SU-DHL-6 (cell line): ENCODE measurements around the gene ARNT2.

Source experiments
- H2AFZ ChIP-seq: fragments of 200-600 bp; sonication (generic); 2 replicates; pipeline ENCODE4 v1.6.1; 2014; ENCODE audit warnings: low read depth, mild to moderate bottlenecking, moderate library complexity, mixed read lengths, antibody characterized with exemption, low read length; ENCODE audit not compliant: severe bottlenecking
- H3F3A ChIP-seq: fragments of 200-600 bp; shearing (Covaris generic); 2 replicates; pipeline ENCODE4 v1.6.0; 2016; ENCODE audit warnings: antibody characterized with exemption, mild to moderate bottlenecking; ENCODE audit not compliant: insufficient read depth
- H3K27ac ChIP-seq: fragments of 200-600 bp; sonication (generic); 2 replicates; pipeline ENCODE4 v1.5.1; 2016; ENCODE audit warnings: low read depth, mild to moderate bottlenecking, low read length, moderate library complexity, mixed read lengths
- H3K27me3 ChIP-seq: fragments of 200-600 bp; sonication (generic), shearing (Covaris generic); 2 replicates; pipeline ENCODE4 v1.6.0; 2014; ENCODE audit warnings: mild to moderate bottlenecking, low read length
- H3K36me3 ChIP-seq: fragments of 200-600 bp; sonication (generic); 2 replicates; pipeline ENCODE4 v1.6.1; 2014; ENCODE audit warnings: mild to moderate bottlenecking, low read length, mixed read lengths
- H3K4me2 ChIP-seq: fragments of 300-600, 200-600 bp; shearing (Covaris generic), sonication (generic); 2 replicates; pipeline ENCODE4 v1.6.0; 2014; ENCODE audit warnings: low read length, low read depth, mild to moderate bottlenecking; ENCODE audit not compliant: poor library complexity, severe bottlenecking
- H3K4me3 ChIP-seq: fragments of 200-600 bp; sonication (generic); 2 replicates; pipeline ENCODE4 v1.5.1; 2014; ENCODE audit warnings: antibody characterized with exemption, low read length, mild to moderate bottlenecking, mixed read lengths; ENCODE audit not compliant: insufficient read depth, poor library complexity, severe bottlenecking
- H3K79me2 ChIP-seq: fragments of 200-600 bp; sonication (generic); 2 replicates; pipeline ENCODE4 v1.6.1; 2014; ENCODE audit warnings: mild to moderate bottlenecking, low read length, moderate library complexity; ENCODE audit not compliant: insufficient read depth
- H3K9ac ChIP-seq: fragments of 200-600 bp; sonication (generic); 2 replicates; pipeline ENCODE4 v1.7.0; 2014; ENCODE audit warnings: mild to moderate bottlenecking, low read length
- H3K9me2 ChIP-seq: fragments of 200-600 bp; sonication (generic); replicated peaks from 2 replicates; pipeline ENCODE4 v1.6.1; 2014; ENCODE audit warnings: low read length; ENCODE audit not compliant: insufficient read depth
- H3K9me3 ChIP-seq: fragments of 200-600 bp; sonication (generic); 2 replicates; pipeline ENCODE4 v1.6.1; 2014; ENCODE audit warnings: low read length, mixed read lengths; ENCODE audit not compliant: insufficient read depth
- H4K20me1 ChIP-seq: fragments of 200-600 bp; sonication (generic); 2 replicates; pipeline ENCODE4 v1.6.1; 2014; ENCODE audit warnings: low read depth, mild to moderate bottlenecking, antibody characterized with exemption, low read length, moderate library complexity, mixed read lengths
- EZH2phosphoT487 ChIP-seq: fragments of 200-600 bp; sonication (generic), shearing (Covaris generic); conservative IDR thresholded peaks from 2 replicates; pipeline ENCODE4 v1.6.1; 2018; ENCODE audit warnings: mild to moderate bottlenecking, antibody characterized with exemption, low read length, moderate library complexity, mixed read lengths
- TF ChIP-seq, protein P1 (sequence below): fragments of 200-600 bp; sonication (generic); IDR thresholded peaks from one replicate; pipeline ENCODE4 v1.5.1; 2017; ENCODE audit warnings: antibody characterized with exemption, mild to moderate bottlenecking, low read length, moderate library complexity; ENCODE audit not compliant: insufficient read depth, poor library complexity, severe bottlenecking

The ARNT2 gene

GRCh38 chr15:80588801-80589200, 184.6 kb downstream of the ARNT2 start:
- Histone ChIP-seq H3K27me3 (no peaks in the 10 kb centered on the region), H3K9me2 (no peaks in the 10 kb centered on the region), H4K20me1 (no peaks in the 10 kb centered on the region), H3K9ac (no peak overlapping the region), H3K27ac (no peak overlapping the region), H3K4me2 (no peak overlapping the region), H2AFZ (no peak overlapping the region), H3K4me3 (no peak overlapping the region), H3K79me2 (no peaks in the 10 kb centered on the region), H3F3A (no peaks in the 10 kb centered on the region), H3K9me3 (no peaks in the 10 kb centered on the region), H3K36me3 (no peaks in the 10 kb centered on the region)
- TF ChIP-seq, protein P1, sequence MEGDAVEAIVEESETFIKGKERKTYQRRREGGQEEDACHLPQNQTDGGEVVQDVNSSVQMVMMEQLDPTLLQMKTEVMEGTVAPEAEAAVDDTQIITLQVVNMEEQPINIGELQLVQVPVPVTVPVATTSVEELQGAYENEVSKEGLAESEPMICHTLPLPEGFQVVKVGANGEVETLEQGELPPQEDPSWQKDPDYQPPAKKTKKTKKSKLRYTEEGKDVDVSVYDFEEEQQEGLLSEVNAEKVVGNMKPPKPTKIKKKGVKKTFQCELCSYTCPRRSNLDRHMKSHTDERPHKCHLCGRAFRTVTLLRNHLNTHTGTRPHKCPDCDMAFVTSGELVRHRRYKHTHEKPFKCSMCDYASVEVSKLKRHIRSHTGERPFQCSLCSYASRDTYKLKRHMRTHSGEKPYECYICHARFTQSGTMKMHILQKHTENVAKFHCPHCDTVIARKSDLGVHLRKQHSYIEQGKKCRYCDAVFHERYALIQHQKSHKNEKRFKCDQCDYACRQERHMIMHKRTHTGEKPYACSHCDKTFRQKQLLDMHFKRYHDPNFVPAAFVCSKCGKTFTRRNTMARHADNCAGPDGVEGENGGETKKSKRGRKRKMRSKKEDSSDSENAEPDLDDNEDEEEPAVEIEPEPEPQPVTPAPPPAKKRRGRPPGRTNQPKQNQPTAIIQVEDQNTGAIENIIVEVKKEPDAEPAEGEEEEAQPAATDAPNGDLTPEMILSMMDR: no peak
- no peak for TF ChIP-seq EZH2phosphoT487

DNA sequence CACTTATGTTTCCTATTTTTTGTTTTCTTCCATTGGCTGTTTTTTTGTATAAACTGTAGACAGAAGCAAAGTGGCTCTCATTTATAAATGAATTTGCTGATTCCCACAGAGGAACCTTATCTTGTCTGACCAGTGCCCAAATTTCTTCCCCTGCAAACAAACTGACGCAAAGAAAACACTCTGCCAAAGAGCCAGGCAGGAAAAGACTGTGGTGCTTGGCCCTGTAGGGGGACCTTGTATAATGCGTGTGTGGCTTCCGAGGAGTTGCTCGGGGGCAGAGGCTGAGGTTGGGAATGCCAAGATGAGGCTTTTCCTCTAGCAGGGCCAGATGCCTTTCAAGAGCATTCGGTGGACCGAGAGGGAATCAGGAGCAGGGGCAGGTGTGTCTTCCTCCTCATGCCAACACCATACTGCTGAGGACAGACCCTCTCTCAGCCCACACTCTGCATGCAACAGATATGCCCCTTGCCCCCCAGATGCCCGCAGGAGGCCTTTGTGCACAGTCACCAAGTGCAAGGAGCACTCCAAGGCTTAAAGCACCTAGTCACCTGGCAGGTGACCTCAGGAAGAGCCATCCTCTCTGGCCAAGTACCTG, 186.7 kb downstream of the ARNT2 start:
- no peaks in the 10 kb centered on the region for H3F3A ChIP-seq
- TF ChIP-seq EZH2phosphoT487: no peak
- TF ChIP-seq, protein P1: no peak
- H3K9me2 ChIP-seq: no peaks in the 10 kb centered on the region
- H3K9me3 ChIP-seq: no peaks in the 10 kb centered on the region
- no peak overlapping the region for H3K4me2 ChIP-seq
- H3K9ac ChIP-seq: no peak overlapping the region
- no peak overlapping the region for H3K4me3 ChIP-seq
- no peak overlapping the region for H2AFZ ChIP-seq
- no peaks in the 10 kb centered on the region for H3K79me2 ChIP-seq
- no peaks in the 10 kb centered on the region for H3K36me3 ChIP-seq
- no peaks in the 10 kb centered on the region for H4K20me1 ChIP-seq
- H3K27me3 ChIP-seq: no peaks in the 10 kb centered on the region
- no peak overlapping the region for H3K27ac ChIP-seq

DNA sequence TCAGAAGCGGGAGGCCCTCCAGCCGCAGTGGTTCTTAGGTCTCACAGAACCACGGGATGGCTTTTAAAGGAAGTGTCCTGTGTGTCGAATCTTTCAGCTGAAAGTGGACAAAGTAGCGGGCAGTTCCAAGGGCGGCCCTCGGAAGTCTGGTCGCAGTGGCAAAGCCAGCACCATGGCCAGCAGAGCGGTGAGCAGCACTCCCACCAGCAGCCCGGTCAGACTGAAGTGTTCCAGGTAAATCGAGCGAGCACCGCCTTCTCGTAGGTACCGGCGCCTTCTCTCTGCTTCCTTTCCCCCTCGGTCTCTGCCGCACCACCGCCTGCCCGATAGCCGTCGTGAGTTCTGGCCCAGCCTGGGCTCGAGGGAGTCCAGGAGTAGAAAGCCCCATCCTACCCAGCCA, 187.3 kb downstream of the ARNT2 start:
- no peaks in the 10 kb centered on the region for H3K27me3 ChIP-seq
- no peak overlapping the region for H3K4me2 ChIP-seq
- H3F3A ChIP-seq: no peaks in the 10 kb centered on the region
- no peaks in the 10 kb centered on the region for H3K9me2 ChIP-seq
- no peak overlapping the region for H3K4me3 ChIP-seq
- H3K9ac ChIP-seq: no peak overlapping the region
- H2AFZ ChIP-seq: no peak overlapping the region
- H4K20me1 ChIP-seq: no peaks in the 10 kb centered on the region
- H3K36me3 ChIP-seq: no peaks in the 10 kb centered on the region
- no peaks in the 10 kb centered on the region for H3K79me2 ChIP-seq
- TF ChIP-seq, protein P1: no peak
- no peak for TF ChIP-seq EZH2phosphoT487
- no peak overlapping the region for H3K27ac ChIP-seq
- no peaks in the 10 kb centered on the region for H3K9me3 ChIP-seq
